Measurements from ENCODE around the gene ZC3H18.

Gene ZC3H18

DNA sequence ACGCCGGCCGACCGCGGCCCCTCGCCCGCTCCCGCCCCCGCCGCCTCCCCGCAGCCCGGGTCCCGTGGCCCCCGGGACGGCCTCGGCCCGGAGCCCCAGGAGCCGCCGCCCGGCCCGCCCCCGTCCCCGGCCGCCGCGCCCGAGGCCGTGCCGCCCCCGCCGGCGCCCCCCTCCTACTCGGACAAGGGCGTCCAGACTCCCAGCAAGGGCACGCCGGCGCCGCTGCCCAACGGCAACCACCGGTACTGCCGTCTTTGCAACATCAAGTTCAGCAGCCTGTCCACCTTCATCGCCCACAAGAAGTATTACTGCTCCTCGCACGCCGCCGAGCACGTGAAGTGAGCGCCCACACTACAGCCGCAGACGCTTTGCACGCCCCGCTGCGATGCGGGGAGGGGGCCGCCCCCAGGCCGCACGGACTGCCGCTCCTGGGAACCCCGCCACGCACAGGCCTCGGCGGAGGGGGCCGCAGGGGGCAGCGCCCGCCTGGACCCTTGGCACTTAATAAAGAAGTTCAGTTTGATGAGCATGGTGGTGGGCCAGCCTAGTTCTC, 35.5 kb upstream of the ZC3H18 start:
- H2BK120ac ChIP-seq (ENCODE audit: low read depth, low read length) = no peak overlapping the region
- no peak overlapping the region for H3K27ac ChIP-seq (ENCODE audit: low read depth, low read length)
- peak overlapping the region; percentile 13 for H3K4me3 ChIP-seq (ENCODE audit: low read length)
- peak; percentile 44 for DNase-seq
- H3K36me3 ChIP-seq (ENCODE audit: control insufficient read depth, insufficient read depth, low read length) = no peaks in the 10 kb centered on the region
- H3K18ac ChIP-seq (ENCODE audit: low read length) = peak overlapping the region; percentile 73
- no peak overlapping the region for H2AK5ac ChIP-seq (ENCODE audit: low read length)
- peak overlapping the region; percentile 77 for H4K8ac ChIP-seq (ENCODE audit: low read depth, low read length)
- H3K4ac ChIP-seq (ENCODE audit: low read depth, low read length) = peak overlapping the region; percentile 89
- no CpG with 5 or more reads among the region's 65 CpGs for WGBS (ENCODE audit: extremely low coverage, insufficient coverage, low lambda C conversion rate)
- H3K4me2 ChIP-seq (ENCODE audit: low read length) = peak overlapping the region; percentile 35
- peak overlapping the region; percentile 97 for H3K9ac ChIP-seq (ENCODE audit: low read length)
- H3K79me1 ChIP-seq (ENCODE audit: low read length) = peaks cover 4% of the 10 kb centered on the region
- peaks cover 2% of the 10 kb centered on the region for H3K4me1 ChIP-seq (ENCODE audit: control insufficient read depth, low read depth, low read length)
- no peaks in the 10 kb centered on the region for H3K27me3 ChIP-seq (ENCODE audit: insufficient read depth, low read length, poor library complexity)
- no peak overlapping the region for H4K5ac ChIP-seq (ENCODE audit: low read length)
- H3K56ac ChIP-seq (ENCODE audit: low read length) = peak overlapping the region; percentile 98
- H2BK5ac ChIP-seq (ENCODE audit: low read length) = no peak overlapping the region
- no peak overlapping the region for H2BK15ac ChIP-seq (replicated peaks; ENCODE audit: low read depth)
- H3K23ac ChIP-seq (ENCODE audit: low read length) = peak overlapping the region; percentile 80
- no peaks in the 10 kb centered on the region for H3K79me2 ChIP-seq (ENCODE audit: control insufficient read depth, insufficient read depth, low read length)

DNA sequence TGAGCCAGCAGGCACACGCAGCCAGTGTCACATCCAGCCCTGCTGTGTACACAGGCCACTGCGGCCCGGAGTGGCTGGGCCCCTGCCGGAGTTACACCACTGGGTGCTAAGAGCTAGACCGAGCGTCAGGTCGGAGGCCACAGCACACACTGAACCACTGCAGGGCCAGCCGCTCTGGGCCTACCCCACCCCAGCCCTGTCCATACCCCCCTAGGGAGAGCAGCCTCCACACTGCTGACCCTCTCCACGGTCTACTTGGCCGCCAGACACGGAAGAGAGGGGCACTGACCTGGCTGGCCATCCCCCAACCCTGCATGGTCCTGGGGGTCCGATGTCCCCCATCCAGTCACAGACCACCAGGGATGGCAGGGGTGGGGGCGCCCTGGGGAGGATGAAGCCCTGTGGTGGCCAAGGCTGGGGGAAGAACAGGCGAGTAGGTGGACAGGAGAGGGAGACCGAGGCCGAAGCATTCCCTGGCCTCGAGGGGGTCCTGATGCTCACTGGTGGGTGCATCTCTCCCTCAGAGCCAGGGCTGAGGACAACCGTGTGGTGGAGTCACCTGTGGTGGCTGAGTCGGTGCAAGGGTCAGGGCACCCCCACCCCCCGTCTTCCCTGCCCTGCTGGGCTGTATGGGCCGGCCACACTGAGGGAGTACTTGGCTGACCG, 34.9 kb upstream of the ZC3H18 start:
- H2BK15ac ChIP-seq (replicated peaks; ENCODE audit: low read depth) = no peak overlapping the region
- no peak overlapping the region for H2AK5ac ChIP-seq (ENCODE audit: low read length)
- WGBS (ENCODE audit: extremely low coverage, insufficient coverage, low lambda C conversion rate) = no CpG with 5 or more reads among the region's 22 CpGs
- no peak overlapping the region for H4K8ac ChIP-seq (ENCODE audit: low read depth, low read length)
- DNase-seq = no peak
- H3K36me3 ChIP-seq (ENCODE audit: control insufficient read depth, insufficient read depth, low read length) = no peaks in the 10 kb centered on the region
- no peak overlapping the region for H4K5ac ChIP-seq (ENCODE audit: low read length)
- H3K27ac ChIP-seq (ENCODE audit: low read depth, low read length) = no peak overlapping the region
- H3K4me3 ChIP-seq (ENCODE audit: low read length) = no peak overlapping the region
- no peak overlapping the region for H2BK5ac ChIP-seq (ENCODE audit: low read length)
- no peak overlapping the region for H3K18ac ChIP-seq (ENCODE audit: low read length)
- H3K79me2 ChIP-seq (ENCODE audit: control insufficient read depth, insufficient read depth, low read length) = no peaks in the 10 kb centered on the region
- peak overlapping the region; percentile 62 for H3K9ac ChIP-seq (ENCODE audit: low read length)
- H3K4ac ChIP-seq (ENCODE audit: low read depth, low read length) = no peak overlapping the region
- peak overlapping the region; percentile 35 for H3K4me2 ChIP-seq (ENCODE audit: low read length)
- peak overlapping the region; percentile 80 for H3K23ac ChIP-seq (ENCODE audit: low read length)
- no peaks in the 10 kb centered on the region for H3K27me3 ChIP-seq (ENCODE audit: insufficient read depth, low read length, poor library complexity)
- peaks cover 4% of the 10 kb centered on the region for H3K79me1 ChIP-seq (ENCODE audit: low read length)
- H3K56ac ChIP-seq (ENCODE audit: low read length) = peak overlapping the region; percentile 87
- no peak overlapping the region for H2BK120ac ChIP-seq (ENCODE audit: low read depth, low read length)
- H3K4me1 ChIP-seq (ENCODE audit: control insufficient read depth, low read depth, low read length) = peaks cover 2% of the 10 kb centered on the region

DNA sequence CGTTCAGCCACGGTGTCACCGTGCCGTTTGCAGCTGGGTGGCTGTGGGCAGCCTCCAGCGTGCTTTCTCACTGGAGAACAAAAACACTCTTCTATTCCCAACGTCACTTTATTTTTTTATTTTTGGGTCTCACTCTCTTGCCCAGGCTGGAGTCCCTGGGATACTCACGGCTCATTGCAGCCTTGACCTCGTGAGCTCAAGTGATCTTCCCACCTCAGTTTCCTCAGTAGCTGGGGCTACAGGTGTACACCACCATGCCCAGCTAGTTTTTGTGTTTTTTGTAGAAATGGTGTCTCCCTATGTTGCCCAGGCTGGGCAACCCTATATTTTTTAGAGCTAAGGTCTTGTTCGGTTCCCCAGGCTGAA, 34.4 kb upstream of the ZC3H18 start:
- no peak overlapping the region for H3K4me2 ChIP-seq (ENCODE audit: low read length)
- WGBS (ENCODE audit: extremely low coverage, insufficient coverage, low lambda C conversion rate) = no CpG with 5 or more reads among the region's 9 CpGs
- H3K4me3 ChIP-seq (ENCODE audit: low read length) = no peak overlapping the region
- H3K27ac ChIP-seq (ENCODE audit: low read depth, low read length) = no peak overlapping the region
- no peak overlapping the region for H2AK5ac ChIP-seq (ENCODE audit: low read length)
- H3K4me1 ChIP-seq (ENCODE audit: control insufficient read depth, low read depth, low read length) = peaks cover 2% of the 10 kb centered on the region
- H4K8ac ChIP-seq (ENCODE audit: low read depth, low read length) = no peak overlapping the region
- H4K5ac ChIP-seq (ENCODE audit: low read length) = no peak overlapping the region
- no peaks in the 10 kb centered on the region for H3K79me2 ChIP-seq (ENCODE audit: control insufficient read depth, insufficient read depth, low read length)
- DNase-seq = no peak
- no peaks in the 10 kb centered on the region for H3K36me3 ChIP-seq (ENCODE audit: control insufficient read depth, insufficient read depth, low read length)
- H3K79me1 ChIP-seq (ENCODE audit: low read length) = peaks cover 4% of the 10 kb centered on the region
- no peak overlapping the region for H3K9ac ChIP-seq (ENCODE audit: low read length)
- H2BK15ac ChIP-seq (replicated peaks; ENCODE audit: low read depth) = no peak overlapping the region
- no peak overlapping the region for H2BK120ac ChIP-seq (ENCODE audit: low read depth, low read length)
- no peak overlapping the region for H3K56ac ChIP-seq (ENCODE audit: low read length)
- no peaks in the 10 kb centered on the region for H3K27me3 ChIP-seq (ENCODE audit: insufficient read depth, low read length, poor library complexity)
- H2BK5ac ChIP-seq (ENCODE audit: low read length) = no peak overlapping the region
- no peak overlapping the region for H3K18ac ChIP-seq (ENCODE audit: low read length)
- no peak overlapping the region for H3K4ac ChIP-seq (ENCODE audit: low read depth, low read length)
- no peak overlapping the region for H3K23ac ChIP-seq (ENCODE audit: low read length)

DNA sequence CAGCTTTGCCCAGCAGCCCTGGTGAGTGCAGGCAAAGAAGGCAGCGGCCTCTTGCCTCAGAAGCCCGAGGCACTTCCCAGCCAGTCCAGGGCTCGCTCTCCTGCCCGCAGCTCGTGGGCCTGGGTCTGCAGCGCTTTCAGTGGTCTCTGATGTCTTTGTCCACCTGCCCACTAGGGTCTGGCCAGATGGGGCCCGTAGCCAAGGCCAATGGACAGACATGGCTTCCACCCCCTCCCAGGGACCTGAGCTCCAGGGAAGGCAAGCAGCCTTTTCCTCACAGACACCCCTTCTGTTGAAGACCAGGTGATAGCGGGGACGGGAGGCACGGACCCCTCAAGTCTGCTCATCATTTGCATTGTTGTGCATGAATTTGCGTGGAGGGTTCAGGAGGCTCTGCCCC, 33.7 kb upstream of the ZC3H18 start:
- Histone ChIP-seq H3K79me2 (ENCODE audit: control insufficient read depth, insufficient read depth, low read length) (no peaks in the 10 kb centered on the region), H3K4me2 (ENCODE audit: low read length) (no peak overlapping the region), H3K18ac (ENCODE audit: low read length) (no peak overlapping the region), H2BK120ac (ENCODE audit: low read depth, low read length) (no peak overlapping the region), H2BK15ac (replicated peaks; ENCODE audit: low read depth) (no peak overlapping the region), H3K56ac (ENCODE audit: low read length) (no peak overlapping the region), H3K4me3 (ENCODE audit: low read length) (no peak overlapping the region), H4K8ac (ENCODE audit: low read depth, low read length) (no peak overlapping the region), H3K27me3 (ENCODE audit: insufficient read depth, low read length, poor library complexity) (no peaks in the 10 kb centered on the region), H3K23ac (ENCODE audit: low read length) (no peak overlapping the region), H3K36me3 (ENCODE audit: control insufficient read depth, insufficient read depth, low read length) (no peaks in the 10 kb centered on the region), H3K4ac (ENCODE audit: low read depth, low read length) (no peak overlapping the region), H4K5ac (ENCODE audit: low read length) (no peak overlapping the region), H3K79me1 (ENCODE audit: low read length) (peaks cover 4% of the 10 kb centered on the region), H3K4me1 (ENCODE audit: control insufficient read depth, low read depth, low read length) (peaks cover 2% of the 10 kb centered on the region), H2BK5ac (ENCODE audit: low read length) (no peak overlapping the region), H3K27ac (ENCODE audit: low read depth, low read length) (no peak overlapping the region), H3K9ac (ENCODE audit: low read length) (no peak overlapping the region), H2AK5ac (ENCODE audit: low read length) (no peak overlapping the region)
- no CpG with 5 or more reads among the region's 11 CpGs for WGBS (ENCODE audit: extremely low coverage, insufficient coverage, low lambda C conversion rate)
- DNase-seq = no peak

- Histone ChIP-seq H3K4me3 (ENCODE audit: low read length) (no peak overlapping the region), H3K27ac (ENCODE audit: low read depth, low read length) (no peak overlapping the region), H3K4me2 (ENCODE audit: low read length) (no peak overlapping the region), H2BK15ac (replicated peaks; ENCODE audit: low read depth) (no peak overlapping the region), H3K9ac (ENCODE audit: low read length) (no peak overlapping the region), H3K36me3 (ENCODE audit: control insufficient read depth, insufficient read depth, low read length) (no peaks in the 10 kb centered on the region), H3K79me2 (ENCODE audit: control insufficient read depth, insufficient read depth, low read length) (no peaks in the 10 kb centered on the region), H3K56ac (ENCODE audit: low read length) (no peak overlapping the region), H3K27me3 (ENCODE audit: insufficient read depth, low read length, poor library complexity) (no peaks in the 10 kb centered on the region), H3K4me1 (ENCODE audit: control insufficient read depth, low read depth, low read length) (peaks cover 2% of the 10 kb centered on the region), H2BK120ac (ENCODE audit: low read depth, low read length) (no peak overlapping the region), H4K5ac (ENCODE audit: low read length) (no peak overlapping the region), H3K18ac (ENCODE audit: low read length) (no peak overlapping the region), H2BK5ac (ENCODE audit: low read length) (no peak overlapping the region), H3K4ac (ENCODE audit: low read depth, low read length) (no peak overlapping the region), H3K23ac (ENCODE audit: low read length) (no peak overlapping the region), H3K79me1 (ENCODE audit: low read length) (peaks cover 4% of the 10 kb centered on the region), H4K8ac (ENCODE audit: low read depth, low read length) (no peak overlapping the region), H2AK5ac (ENCODE audit: low read length) (no peak overlapping the region)
- DNase-seq = no peak
- no CpG with 5 or more reads among the region's 31 CpGs for WGBS (ENCODE audit: extremely low coverage, insufficient coverage, low lambda C conversion rate)
These were observed 33.0 kb upstream of the ZC3H18 start for GRCh38 chr16:88536971-88537751.
